GM21717 (cell line): ENCODE results near the gene ZIC2.
"Not testable (repeated sequence)": the region's sequence is repeated elsewhere in the genome, so short reads cannot be mapped to it uniquely, and the experiment has no call there.

ENCODE experiments used
- ATAC-seq: cut with Tn5 transposase; IDR thresholded peaks from one replicate; pipeline ENCODE4 v1.9.1; 2021; ENCODE audit warnings: mild to moderate bottlenecking, moderate library complexity; ENCODE audit not compliant: unreplicated experiment

Gene ZIC2

DNA sequence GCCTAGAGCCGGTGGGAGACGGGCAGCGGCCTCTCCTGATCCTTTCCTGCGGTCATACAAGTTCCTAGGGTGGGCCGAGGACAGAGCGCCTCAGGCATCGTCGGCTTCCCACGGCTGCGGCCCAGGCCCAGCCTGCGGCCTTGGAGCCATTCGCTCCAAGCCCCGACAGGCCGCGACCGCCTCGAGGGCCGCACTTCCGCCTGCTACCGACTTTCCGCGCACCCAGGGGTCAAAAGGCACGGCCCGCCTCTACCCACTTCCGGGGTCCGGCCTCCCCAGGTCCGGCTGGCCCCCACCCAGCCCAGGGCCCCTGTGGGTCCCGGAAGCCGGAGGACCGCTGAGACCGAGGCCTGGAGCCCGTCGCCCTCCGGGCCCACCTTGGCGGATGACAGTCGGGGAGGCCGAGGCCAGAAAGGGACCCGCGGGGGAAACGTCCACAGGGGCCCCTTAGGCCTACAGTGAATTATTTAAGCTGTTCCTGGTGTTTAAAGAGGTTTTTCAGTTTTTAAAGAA is 16.2 kb downstream of the ZIC2 start:
- no peak for ATAC-seq

DNA sequence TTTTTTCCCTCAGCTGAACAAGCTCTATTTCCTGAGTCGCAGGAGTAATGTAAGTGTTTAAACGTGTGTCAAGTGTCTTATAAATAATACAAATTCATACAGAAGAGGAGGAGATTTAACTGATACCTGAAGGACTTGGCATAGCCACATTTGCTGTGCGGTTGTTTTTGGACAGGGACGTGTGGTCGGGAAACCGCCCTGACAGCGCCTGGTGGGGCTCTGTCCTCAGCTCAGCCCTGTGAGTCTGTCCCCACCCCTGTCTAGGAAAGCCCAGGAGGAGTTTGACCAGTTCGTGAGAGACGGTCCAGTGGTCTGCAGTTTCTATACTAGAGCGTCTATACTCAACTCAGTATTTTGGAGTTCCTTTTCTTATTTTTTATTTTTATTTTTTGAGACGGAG is 16.7 kb downstream of the ZIC2 start:
- no peak for ATAC-seq

DNA sequence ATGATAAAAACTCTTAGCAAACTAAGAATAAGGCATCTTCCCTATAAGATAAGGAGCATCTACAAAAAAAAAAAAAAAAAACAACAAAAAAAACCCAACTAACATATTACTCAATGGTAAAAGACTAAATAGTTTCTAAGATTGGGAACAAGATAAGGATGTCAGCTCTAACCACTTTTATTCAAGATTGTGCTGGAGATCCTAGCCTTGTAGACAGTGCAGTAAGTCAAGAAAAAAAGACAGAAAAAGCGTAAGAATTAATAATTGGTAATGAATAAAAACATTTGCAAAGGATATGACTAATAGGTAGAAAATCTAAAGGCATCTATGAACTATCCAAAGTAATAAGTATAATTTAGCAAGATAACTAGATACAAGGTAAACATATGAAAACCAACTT is 33.0 kb downstream of the ZIC2 start:
- ATAC-seq: no peak

DNA sequence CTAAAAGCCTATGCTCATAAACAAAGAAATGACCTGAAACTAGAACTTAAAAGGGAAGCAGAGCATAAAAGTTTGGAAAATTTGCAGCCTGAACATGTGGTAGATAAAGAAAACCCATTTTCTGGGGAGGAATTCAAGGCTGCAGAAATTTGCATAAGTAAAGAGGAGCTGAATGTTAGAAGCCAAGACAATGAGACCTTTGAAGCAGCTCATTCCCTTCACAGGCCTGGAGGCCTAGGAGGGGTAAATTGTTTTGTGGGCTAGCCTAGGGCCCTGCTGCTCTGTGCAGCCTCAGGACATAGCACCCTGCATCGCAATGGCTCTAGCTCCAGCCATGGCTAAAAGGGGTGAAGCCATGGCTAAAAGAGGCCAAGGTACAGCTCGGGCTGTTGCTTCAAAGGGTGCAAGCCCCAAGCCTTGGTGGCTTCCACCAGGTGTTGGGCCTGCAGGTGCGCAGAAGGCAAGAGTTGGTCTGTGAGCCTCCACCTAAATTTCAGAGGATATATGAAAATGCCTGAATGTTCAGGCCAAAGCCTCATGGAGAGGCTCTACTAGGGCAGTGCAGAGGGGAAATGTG is 38.3 kb downstream of the ZIC2 start:
- no peak for ATAC-seq

DNA sequence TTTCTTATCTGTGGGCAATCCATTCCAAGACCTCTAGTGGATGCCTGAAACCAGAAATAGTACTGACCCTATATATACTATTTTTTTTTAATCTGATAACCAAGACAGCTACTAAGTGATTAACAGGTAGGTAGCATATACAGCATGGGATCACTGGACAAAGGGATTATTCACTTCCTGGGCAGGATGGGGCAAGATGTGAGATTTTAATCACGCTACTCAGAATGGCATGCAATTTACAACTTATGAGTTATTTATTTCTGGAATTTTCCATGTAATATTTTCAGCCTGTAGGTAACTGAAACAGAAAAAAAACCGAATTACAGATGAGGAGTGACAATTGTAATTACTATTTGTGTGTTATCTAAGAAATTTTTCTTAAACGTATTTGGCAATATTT is 41.2 kb downstream of the ZIC2 start:
- no peak for ATAC-seq

DNA sequence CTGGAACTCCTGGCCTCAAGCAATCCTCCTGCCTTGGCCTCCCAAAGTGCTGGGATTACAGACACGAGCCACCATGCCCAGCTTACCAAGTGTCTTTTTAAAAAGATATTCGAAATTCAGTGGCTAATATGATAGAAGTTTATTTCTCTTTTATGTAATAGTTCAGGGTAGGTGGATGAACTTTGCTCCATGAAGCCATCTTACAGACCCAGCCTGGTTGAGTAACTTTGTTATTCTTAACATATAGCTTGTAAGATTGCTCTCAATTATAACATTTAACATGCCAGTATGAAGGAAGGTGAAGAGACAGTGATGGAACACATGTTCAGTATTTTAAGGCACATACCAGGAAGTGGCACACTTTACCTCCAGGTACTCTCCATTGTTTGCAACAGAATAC is 42.4 kb downstream of the ZIC2 start:
- ATAC-seq: no peak

DNA sequence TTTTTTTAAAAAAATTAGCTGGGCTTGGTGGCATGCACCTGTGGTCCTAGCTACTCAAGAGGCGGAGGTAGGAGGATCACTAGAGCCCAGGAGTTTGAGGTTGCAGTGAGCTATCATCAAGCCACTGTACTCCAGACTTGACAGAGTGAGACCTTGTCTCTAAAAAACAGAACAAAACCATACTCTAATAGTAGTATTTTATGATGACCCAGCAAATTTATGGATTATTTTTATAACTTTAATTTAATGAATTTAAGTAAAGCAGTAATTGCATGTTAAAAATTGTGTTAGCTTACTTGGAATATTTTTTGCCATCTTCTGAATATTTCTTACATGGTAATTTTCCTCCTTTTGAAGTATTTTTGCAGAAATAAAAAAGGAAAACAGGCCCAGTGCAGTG is 48.3 kb downstream of the ZIC2 start:
- no peak for ATAC-seq

DNA sequence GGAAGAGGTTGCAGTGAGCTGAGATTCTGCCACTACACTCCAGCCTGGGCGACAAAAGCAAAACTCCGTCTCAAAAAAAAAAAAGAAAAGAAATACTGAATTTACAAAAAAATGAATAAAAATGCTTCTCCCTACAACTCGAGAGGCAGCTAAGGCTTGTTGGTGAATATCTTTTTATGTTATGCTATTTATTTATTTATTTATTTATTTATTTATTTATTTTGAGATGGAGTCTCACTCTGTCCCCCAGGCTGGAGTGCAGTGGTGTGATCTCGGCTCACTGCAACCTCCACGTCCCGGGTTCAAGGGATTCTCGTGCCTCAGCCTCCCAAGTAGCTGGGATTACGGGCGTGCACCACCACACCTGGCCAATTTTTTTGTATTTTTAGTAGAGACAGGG is 51.1 kb downstream of the ZIC2 start:
- ATAC-seq: not testable (repeated sequence)

DNA sequence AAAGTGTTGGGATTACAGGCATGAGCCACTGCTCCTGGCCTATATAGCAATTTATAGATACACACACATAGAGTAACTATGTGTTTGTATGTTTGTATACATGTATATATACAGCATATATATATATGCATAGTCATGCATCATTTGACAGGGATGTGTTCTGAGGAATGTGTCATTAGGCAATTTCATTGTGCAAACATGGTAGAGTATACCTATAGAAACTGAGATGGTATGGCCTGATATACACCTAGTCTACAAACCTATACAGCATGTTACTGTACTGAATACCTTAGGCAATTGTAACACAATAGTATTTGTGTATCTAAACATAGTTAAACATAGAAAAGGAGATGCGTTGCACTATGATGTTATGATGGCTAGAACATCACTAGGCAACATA is 54.4 kb downstream of the ZIC2 start:
- no peak for ATAC-seq
